Activated naive CD4-positive, alpha-beta T cell treated with anti-CD3 and anti-CD28 coated beads, Interleukin-2, amount 50 U/mL, for 24 hours (primary cell): ENCODE results near the gene SGIP1.
A peak's percentile ranks its signal among the peaks of the same experiment; 100 is the strongest.

Experiments
- H3K27ac Mint-ChIP-seq: one replicate; pipeline ENCODE4 v1.8.0; 2021; ENCODE audit warnings: mild to moderate bottlenecking, mixed read lengths
- H3K27me3 Mint-ChIP-seq: one replicate; pipeline ENCODE4 v1.8.0; 2021; ENCODE audit warnings: mixed read lengths
- H3K36me3 Mint-ChIP-seq: one replicate; pipeline ENCODE4 v1.8.0; 2021; ENCODE audit warnings: mixed read lengths
- H3K4me1 Mint-ChIP-seq: one replicate; pipeline ENCODE4 v1.8.0; 2021; ENCODE audit warnings: mixed read lengths
- H3K4me3 Mint-ChIP-seq: one replicate; pipeline ENCODE4 v1.8.0; 2021; ENCODE audit warnings: mild to moderate bottlenecking, mixed read lengths
- H3K9me3 Mint-ChIP-seq: one replicate; pipeline ENCODE4 v1.8.0; 2021; ENCODE audit warnings: mixed read lengths

SGIP1 gene

DNA sequence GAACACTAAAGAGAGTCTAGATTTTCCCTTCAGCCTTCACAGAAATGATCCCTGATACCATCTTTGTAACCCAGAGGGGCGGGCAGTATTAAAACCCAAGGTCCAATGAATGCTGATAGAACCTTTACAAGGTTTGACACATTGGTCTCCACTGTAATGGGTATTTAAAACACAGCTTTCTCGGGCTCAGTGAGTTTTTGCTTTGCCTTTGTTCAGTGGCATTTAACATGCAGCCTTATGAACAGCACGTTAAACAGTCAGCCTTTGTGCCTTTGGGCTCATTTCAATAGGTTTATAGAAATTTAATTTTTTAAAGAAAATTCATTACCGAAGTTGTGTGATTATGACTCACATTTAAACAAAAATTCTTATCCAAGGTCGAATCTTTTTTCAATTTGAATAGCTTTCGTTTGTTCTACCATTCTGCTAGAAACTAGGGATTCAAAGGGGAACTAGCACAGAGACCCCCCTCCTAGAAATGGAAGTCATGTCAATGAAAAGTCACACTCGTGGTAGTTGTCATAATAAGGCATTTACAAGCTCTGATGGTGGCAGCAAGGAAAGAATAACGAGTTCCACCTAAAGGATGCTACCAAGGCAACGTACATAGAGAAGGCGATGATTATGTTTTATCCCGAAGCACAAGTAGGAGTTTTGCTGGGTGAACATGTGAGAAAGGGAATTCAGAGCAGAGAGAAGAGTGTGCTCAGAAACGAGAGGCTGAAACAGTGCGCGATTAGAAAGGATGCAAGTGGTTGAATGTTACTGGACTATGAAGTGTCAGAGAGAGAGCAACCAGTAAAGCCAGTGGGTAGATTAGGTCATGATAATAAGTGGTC lies 66.2 kb downstream of the SGIP1 start:
- peaks cover 5% of the 10 kb centered on the region for H3K9me3 Mint-ChIP-seq
- H3K36me3 Mint-ChIP-seq = no peaks in the 10 kb centered on the region
- no peaks in the 10 kb centered on the region for H3K4me1 Mint-ChIP-seq
- H3K4me3 Mint-ChIP-seq = no peak overlapping the region
- peaks cover 27% of the 10 kb centered on the region for H3K27me3 Mint-ChIP-seq
- H3K27ac Mint-ChIP-seq = no peak overlapping the region

DNA sequence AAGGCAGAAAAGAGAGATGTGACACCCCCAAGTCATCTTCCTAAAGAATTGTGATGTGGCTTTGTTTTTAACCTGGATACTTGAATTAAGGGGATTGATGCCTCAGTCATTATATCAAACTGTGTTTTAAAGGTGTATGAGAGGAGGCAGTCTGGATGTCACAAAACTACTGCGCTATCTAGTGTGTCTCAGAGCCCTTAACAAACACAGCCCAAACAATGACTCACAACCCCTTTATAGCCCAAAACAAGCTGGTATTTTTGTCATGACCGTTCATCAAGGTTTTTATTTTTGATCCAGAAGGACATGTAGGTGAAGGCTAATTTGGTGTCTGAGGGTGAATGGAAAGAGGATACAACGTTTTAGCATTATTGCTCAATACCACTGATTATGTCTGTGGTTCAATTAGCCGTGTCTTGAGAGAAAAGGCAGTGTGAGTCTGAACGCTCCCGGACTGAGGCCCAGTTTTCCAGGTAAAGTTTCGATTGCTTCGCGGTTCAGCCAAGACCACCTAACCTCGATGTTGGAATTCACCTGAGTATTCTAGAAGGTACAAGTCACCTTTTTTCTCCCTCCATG lies 71.6 kb downstream of the SGIP1 start:
- no peaks in the 10 kb centered on the region for H3K4me1 Mint-ChIP-seq

DNA sequence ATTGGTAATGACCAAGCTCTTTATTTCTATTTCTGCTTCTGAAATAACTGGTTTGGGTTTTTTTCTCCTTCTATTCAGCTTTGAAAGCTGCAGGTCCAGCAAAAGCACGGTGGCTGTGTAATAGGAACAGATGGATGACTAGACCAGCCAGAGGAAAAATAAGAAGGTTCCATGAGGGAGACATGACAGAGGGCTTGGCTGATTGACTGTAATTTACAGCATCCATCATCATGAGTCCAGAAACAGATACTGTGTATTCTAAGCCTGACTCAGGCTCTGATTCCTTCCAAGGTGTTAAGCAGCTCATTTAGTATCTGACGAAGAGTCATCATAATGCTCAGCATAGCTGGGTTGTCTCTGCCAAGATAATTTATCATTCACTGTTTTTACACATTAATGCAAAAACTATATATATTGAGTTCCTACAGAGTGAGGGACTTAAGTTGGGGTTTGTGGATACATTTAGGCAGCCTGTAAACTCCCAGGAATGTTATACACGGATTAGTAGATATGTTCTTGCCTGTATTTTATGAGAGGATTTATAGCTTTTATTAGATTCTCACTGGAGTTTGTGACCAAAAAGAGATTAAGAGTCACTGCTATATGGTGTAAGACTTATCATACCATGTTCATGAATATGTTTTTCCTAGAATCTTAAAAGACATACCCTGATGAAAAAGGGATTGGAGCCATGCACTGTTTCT lies 72.6 kb downstream of the SGIP1 start:
- no peak overlapping the region for H3K4me3 Mint-ChIP-seq
- H3K4me1 Mint-ChIP-seq = no peaks in the 10 kb centered on the region
- H3K9me3 Mint-ChIP-seq = no peaks in the 10 kb centered on the region
- H3K27ac Mint-ChIP-seq = no peak overlapping the region
- no peaks in the 10 kb centered on the region for H3K36me3 Mint-ChIP-seq
- peaks cover 10% of the 10 kb centered on the region for H3K27me3 Mint-ChIP-seq

More for the DNA sequence above, 71.6 kb downstream of the SGIP1 start:
- H3K36me3 Mint-ChIP-seq = no peaks in the 10 kb centered on the region
- H3K4me3 Mint-ChIP-seq = no peak overlapping the region
- H3K27me3 Mint-ChIP-seq = peaks cover 13% of the 10 kb centered on the region
- no peaks in the 10 kb centered on the region for H3K9me3 Mint-ChIP-seq
- H3K27ac Mint-ChIP-seq = no peak overlapping the region

DNA sequence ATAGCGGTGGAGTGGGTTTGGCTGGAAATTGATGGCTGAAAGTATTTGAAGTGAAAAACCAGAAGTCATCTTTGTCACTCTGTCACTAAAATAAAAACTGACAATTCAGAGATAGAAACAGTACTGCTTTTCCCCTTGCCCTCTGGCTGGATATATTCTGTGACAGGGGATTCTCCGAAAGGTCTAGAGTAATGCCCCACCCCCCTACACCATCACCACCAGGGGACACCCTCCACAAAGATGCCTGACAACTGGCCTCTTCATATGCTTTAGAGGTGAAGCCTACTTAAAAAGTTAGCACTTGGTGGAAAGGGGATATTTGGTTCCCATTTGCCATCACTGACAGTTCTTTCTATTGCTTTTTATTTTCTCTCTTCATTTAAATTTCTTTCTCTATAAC lies 73.5 kb downstream of the SGIP1 start:
- Mint-ChIP-seq H3K27me3 (peaks cover 7% of the 10 kb centered on the region), H3K27ac (no peak overlapping the region), H3K36me3 (no peaks in the 10 kb centered on the region), H3K4me3 (no peak overlapping the region), H3K4me1 (no peaks in the 10 kb centered on the region), H3K9me3 (no peaks in the 10 kb centered on the region)

DNA sequence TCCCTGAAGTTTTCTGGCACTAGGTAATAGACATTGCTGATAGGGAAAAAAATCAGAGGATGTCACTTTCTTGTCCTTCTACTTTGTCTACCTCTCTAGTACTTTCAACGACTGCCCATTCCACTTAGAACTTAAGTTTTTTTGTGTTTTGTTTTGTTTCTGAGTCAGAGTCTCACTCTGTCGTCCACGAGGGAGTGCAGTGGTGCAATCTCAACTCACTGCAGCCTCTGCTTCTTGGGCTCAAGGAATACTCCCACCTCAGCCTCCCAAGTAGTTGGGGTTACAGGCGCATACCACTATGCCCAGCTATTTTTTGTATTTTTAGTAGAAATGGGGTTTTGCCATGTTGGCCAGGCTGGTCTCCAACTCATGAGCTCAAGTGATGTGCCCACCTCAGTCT lies 79.2 kb downstream of the SGIP1 start:
- Mint-ChIP-seq H3K27me3 (no peaks in the 10 kb centered on the region), H3K4me1 (no peaks in the 10 kb centered on the region)

DNA sequence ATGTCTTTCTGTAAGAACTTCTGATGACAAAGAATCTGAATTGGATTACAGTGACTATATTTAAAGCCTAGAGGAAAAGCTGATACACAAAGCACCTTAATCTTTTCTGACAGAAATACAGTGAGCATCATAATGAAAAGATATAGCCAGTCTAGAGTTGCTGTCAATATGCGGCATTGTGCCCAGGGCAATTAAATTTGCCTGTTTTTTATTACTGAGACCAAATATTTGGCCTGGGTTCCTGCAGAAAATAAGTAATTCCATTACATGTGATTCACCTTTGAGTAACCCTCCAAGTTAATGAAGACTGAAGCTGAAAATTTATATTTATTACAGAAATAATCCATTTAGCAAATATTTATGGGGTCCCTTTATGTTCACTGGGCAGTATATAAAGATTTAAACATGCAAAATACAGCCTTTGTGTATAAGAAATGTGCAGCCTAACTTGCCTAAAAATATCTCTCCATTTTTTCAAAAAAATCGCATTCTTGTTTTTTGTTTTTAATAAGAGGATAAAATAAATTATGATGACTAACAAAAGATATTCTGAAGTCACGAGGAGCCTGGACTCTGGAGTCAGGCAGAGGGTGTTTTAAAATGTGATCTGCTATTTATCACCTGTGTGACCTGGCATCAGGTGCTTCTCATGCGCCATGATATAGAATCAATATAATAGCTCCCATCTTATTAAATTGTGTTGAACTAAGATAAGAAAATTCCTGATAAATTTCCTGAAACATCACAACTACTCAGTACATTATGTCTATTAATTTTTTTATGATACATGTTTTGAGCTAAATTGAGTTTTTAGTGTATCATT lies 83.6 kb downstream of the SGIP1 start:
- Mint-ChIP-seq H3K4me1 (no peaks in the 10 kb centered on the region), H3K27me3 (peaks cover 3% of the 10 kb centered on the region), H3K4me3 (no peak overlapping the region), H3K36me3 (no peaks in the 10 kb centered on the region), H3K9me3 (no peaks in the 10 kb centered on the region), H3K27ac (no peak overlapping the region)

More for the DNA sequence above, 79.2 kb downstream of the SGIP1 start:
- H3K36me3 Mint-ChIP-seq = no peaks in the 10 kb centered on the region
- peak overlapping the region; percentile 16 for H3K27ac Mint-ChIP-seq
- H3K4me3 Mint-ChIP-seq = no peak overlapping the region
- H3K9me3 Mint-ChIP-seq = no peaks in the 10 kb centered on the region

DNA sequence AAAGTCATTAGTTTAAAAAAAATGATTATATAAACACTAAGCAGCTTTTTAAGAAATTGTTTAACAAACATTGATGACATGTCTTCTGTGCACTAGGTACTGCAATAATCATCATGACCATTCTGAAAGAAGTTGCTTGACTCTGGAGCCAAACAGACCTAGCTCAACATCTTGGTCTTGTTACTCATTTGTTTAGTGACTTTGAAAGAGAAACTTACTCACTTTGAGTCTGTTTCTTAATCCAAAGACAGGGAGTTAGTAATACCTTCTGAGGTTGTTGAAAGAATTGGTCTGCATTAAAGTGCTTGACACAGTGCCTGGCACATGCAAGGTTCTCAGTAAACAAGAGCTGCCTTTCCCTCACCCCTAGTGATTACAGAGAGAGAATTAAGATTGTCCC lies 84.4 kb downstream of the SGIP1 start:
- H3K36me3 Mint-ChIP-seq = no peaks in the 10 kb centered on the region
- H3K27me3 Mint-ChIP-seq = peaks cover 3% of the 10 kb centered on the region
- no peak overlapping the region for H3K27ac Mint-ChIP-seq

DNA sequence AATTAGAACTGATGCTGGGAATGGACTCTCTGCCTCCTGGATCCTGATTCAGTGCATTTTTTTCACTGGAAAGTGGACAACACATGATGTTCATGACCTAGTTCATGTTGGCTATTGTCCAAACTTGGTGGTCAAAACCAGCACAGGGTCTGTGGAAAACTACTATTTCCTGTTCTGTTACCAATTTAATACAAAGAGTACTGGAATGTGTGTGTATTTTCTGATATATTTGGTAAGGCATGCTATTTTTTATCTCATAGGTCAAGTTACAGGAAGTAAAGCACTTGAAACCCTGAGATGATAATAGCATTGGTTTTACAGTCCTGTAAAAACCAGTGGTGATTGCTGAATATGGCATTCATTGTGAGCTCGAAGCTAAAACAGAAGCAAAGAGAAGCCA lies 89.9 kb downstream of the SGIP1 start:
- H3K4me1 Mint-ChIP-seq = peaks cover 5% of the 10 kb centered on the region
- no peaks in the 10 kb centered on the region for H3K36me3 Mint-ChIP-seq
- peaks cover 7% of the 10 kb centered on the region for H3K27me3 Mint-ChIP-seq
- H3K4me3 Mint-ChIP-seq = no peak overlapping the region
- no peaks in the 10 kb centered on the region for H3K9me3 Mint-ChIP-seq
- peak overlapping the region; percentile 80 for H3K27ac Mint-ChIP-seq

More for the DNA sequence above, 84.4 kb downstream of the SGIP1 start:
- Mint-ChIP-seq H3K4me1 (no peaks in the 10 kb centered on the region), H3K9me3 (no peaks in the 10 kb centered on the region), H3K4me3 (no peak overlapping the region)

DNA sequence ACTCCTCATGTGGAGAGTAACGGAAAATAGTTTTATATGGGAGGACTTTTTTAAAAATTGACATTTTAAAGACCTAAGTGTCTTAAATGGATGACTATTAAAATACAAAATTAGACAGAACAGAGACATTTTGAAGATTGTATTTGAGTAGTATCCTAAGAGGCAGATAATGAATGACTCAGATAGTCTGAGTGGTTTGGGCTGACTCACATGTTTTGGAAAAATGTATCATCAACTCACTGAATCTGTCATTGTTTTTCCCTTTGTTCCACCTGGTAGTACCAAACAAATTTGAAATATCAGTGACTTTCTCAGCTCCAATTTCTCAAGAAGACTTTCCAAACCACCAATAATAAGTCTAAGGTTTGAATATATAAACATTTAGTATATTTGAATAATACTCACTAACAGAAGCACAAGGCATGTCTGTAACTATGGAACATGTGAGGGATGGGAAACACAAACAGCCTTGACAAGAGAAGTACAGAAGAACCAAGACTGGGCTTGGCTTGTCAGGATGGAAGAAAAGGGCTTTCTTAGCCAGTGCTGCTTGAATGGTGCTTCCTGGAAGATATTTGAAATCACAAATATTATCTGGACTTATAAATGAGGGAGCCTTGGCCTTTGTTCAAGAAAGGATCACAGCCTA lies 90.6 kb downstream of the SGIP1 start:
- no peaks in the 10 kb centered on the region for H3K9me3 Mint-ChIP-seq
- H3K4me1 Mint-ChIP-seq = peaks cover 5% of the 10 kb centered on the region
- peaks cover 4% of the 10 kb centered on the region for H3K27me3 Mint-ChIP-seq
- H3K4me3 Mint-ChIP-seq = no peak overlapping the region
- peak overlapping the region; percentile 80 for H3K27ac Mint-ChIP-seq
- H3K36me3 Mint-ChIP-seq = no peaks in the 10 kb centered on the region

DNA sequence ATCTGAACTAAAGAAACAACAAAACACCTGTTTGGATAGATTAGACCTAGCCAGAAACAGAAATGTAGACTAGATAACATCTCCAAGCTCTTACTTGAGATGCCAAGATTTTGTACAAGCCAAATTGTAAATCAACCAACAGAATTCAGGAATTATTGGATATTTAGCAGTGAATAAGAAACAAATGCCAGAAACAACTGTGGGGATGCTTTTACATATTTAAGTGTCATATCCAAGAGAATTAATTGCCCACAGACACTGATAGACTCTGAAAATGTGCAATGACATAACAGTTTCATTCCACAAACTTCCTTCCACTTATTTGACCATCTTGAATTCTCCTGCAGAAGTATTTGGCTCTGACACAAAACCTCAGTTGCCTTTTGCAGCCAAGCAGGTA lies 92.3 kb downstream of the SGIP1 start:
- no peaks in the 10 kb centered on the region for H3K9me3 Mint-ChIP-seq
- H3K36me3 Mint-ChIP-seq = no peaks in the 10 kb centered on the region
- H3K4me3 Mint-ChIP-seq = no peak overlapping the region
- H3K27ac Mint-ChIP-seq = no peak overlapping the region
- peaks cover 5% of the 10 kb centered on the region for H3K4me1 Mint-ChIP-seq
- peaks cover 4% of the 10 kb centered on the region for H3K27me3 Mint-ChIP-seq

DNA sequence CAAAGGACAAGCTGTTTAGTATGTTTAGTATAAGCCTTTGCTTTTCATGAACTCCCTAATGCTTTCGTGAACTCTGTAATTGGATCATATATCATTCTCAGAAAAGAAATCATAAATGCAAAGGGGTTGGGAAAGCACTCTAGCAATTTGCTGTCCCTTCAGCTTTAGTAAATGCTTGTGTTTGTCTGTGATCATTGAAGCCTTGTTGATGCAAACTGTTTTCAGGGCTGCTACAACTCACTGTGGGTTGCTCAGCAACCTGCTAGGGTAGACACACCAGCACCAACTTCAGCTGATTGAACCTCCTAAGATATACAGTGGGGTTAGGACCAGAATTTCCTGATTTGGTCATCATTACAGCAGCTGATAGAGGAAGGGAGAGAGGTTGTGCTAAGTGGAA lies 95.0 kb downstream of the SGIP1 start:
- Mint-ChIP-seq H3K9me3 (no peaks in the 10 kb centered on the region), H3K27me3 (peaks cover 4% of the 10 kb centered on the region), H3K36me3 (no peaks in the 10 kb centered on the region), H3K4me3 (no peak overlapping the region), H3K4me1 (peaks cover 4% of the 10 kb centered on the region), H3K27ac (no peak overlapping the region)

DNA sequence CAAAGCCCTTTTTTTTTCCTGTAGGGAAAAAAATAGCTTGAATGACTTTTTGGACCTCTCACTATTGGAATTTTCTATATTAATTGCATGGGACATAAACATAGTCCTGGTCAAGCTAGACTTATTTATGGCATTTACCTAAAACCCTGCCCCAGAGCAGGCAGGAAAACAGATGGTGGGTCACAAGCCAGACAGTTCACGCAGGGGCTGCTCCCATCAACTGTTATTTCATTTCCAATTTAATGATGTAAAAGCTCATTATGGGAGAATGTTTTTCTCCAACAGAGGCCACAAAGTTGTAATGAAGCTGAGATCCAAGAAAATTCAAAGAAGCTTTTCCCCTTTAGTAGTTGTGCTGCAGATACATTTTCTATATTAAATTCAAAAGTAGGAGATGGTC lies 99.2 kb downstream of the SGIP1 start:
- peaks cover 4% of the 10 kb centered on the region for H3K27me3 Mint-ChIP-seq
- H3K4me3 Mint-ChIP-seq = no peak overlapping the region
- H3K36me3 Mint-ChIP-seq = no peaks in the 10 kb centered on the region
- no peaks in the 10 kb centered on the region for H3K9me3 Mint-ChIP-seq
- no peaks in the 10 kb centered on the region for H3K4me1 Mint-ChIP-seq
- no peak overlapping the region for H3K27ac Mint-ChIP-seq

DNA sequence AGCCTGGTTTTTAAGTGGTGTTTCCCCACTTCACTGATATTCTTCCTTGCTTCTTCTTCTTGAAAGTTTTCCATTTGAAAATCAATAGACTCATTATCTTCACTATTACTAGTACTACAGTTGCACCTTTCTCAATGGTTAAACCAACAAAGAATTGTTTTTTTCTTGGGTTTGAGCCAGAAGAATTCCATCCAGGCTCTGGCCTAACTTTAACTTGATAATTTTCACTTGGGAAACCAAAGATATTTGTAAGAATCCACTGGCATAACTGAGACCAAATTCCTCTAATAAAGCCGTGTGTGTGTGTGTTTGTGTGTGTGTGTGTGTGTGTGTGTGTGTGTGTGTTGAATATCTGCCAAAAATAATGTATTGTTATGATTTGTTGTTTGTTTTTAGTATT lies 103.2 kb downstream of the SGIP1 start:
- Mint-ChIP-seq H3K36me3 (no peaks in the 10 kb centered on the region), H3K27ac (no peak overlapping the region), H3K4me1 (no peaks in the 10 kb centered on the region), H3K27me3 (peaks cover 9% of the 10 kb centered on the region), H3K4me3 (no peak overlapping the region), H3K9me3 (no peaks in the 10 kb centered on the region)

DNA sequence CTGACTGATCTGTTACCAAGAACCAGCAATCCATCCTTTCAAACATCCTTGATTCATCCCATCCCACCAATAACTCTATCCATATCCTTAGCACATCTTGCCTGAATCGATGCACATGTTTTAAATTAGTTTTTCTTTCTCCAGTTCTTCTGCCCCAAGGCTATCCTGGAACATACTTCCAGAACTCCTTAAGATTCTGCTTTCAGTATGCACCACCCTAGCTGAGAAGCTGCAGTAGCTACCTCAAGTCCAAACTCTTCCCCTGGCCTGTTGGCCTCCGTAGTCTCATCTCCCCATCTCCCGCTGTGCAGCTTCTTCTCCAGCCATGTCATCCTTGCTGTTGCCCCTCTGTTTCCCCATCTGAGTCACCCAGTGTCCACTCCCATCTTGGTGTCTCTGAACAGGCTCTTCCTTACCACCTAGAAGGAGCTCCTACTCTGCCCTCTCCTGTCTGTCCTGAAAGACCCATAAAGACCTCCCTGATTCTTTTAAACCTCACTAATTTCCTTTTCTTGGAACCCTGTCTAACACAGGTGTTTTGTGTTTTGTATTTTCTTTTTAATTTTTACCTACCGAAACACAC lies 108.0 kb downstream of the SGIP1 start:
- Mint-ChIP-seq H3K36me3 (no peaks in the 10 kb centered on the region), H3K27me3 (peaks cover 6% of the 10 kb centered on the region), H3K4me3 (no peak overlapping the region), H3K4me1 (no peaks in the 10 kb centered on the region), H3K27ac (no peak overlapping the region), H3K9me3 (no peaks in the 10 kb centered on the region)

DNA sequence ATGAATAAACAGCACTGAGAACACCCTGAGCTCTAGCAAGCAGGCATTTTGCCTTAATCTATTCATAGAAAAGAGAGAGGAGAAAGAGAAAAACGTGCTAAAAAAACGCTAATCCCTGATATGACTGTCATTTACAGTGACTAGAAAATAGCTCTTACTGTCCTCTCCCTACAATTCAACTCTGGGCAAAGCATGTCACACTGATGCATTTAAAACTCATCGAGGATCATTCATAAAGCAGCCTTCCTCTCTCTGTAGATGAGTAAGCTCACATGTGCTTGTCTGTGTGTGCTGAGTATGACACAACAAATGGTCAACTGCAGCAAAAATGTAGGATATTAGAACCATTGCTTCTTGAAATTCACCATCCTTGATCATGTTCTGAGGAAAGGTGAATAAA lies 109.0 kb downstream of the SGIP1 start:
- Mint-ChIP-seq H3K27ac (no peak overlapping the region), H3K9me3 (no peaks in the 10 kb centered on the region), H3K36me3 (no peaks in the 10 kb centered on the region), H3K4me1 (no peaks in the 10 kb centered on the region), H3K27me3 (peaks cover 6% of the 10 kb centered on the region), H3K4me3 (no peak overlapping the region)
